PFSK-1 (cell line): ENCODE results near the gene TAF4.

Experiments
- FOXP2 ChIP-seq: optimal IDR thresholded peaks from 2 replicates; pipeline ENCODE3; 2011; ENCODE audit warnings: borderline replicate concordance, control low read depth, inconsistent platforms; ENCODE audit not compliant: insufficient read depth; ENCODE audit errors: extremely low read length, extremely low read depth
- POLR2AphosphoS5 ChIP-seq: IDR thresholded peaks from 2 replicates; pipeline ENCODE4 v1.6.1; 2012; ENCODE audit warnings: low read depth, mild to moderate bottlenecking, control low read depth, low read length, moderate library complexity
- SIN3A ChIP-seq: IDR thresholded peaks from 2 replicates; pipeline ENCODE4 v1.6.1; 2012; ENCODE audit warnings: mild to moderate bottlenecking, low read length, moderate library complexity, borderline replicate concordance; ENCODE audit not compliant: insufficient read depth
- TAF1 ChIP-seq: IDR thresholded peaks from 2 replicates; pipeline ENCODE4 v1.6.1; 2012; ENCODE audit warnings: low read length, control low read depth, borderline replicate concordance; ENCODE audit not compliant: insufficient read depth
- TF ChIP-seq, protein P1 (sequence below), 2 experiments: IDR thresholded peaks; 2 replicates each; pipeline versions ENCODE4 v1.6.1 to v1.8.0; 2011 to 2012; ENCODE audit warnings: low read depth in 2 of 2, low read length in 2 of 2, control low read depth in 1 of 2, inconsistent platforms in 1 of 2, mild to moderate bottlenecking in 1 of 2, moderate library complexity in 1 of 2; ENCODE audit not compliant: insufficient read depth in 1 of 2

Gene TAF4

DNA sequence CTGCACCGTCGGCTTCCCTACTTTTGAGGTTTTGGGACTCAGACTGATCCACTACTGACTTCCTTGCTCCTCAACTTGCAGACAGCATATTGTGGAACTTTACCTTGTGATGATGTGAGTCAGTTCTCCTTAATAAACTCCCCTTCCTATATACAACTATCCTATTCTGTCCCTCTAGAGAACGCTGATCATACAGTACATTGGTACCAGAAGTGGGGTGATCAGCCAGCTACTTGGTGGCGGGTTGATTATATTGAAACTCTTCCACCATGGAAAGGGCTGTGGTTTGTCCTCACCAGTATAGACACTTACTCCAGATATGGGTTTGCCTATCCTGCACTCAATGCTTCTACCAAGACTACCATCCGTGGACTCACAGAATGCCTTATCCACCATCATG, 7.6 kb upstream of the TAF4 start:
- TF ChIP-seq POLR2AphosphoS5 (no peak), TAF1 (no peak), SIN3A (no peak), FOXP2 (no peak)
- TF ChIP-seq, protein P1, sequence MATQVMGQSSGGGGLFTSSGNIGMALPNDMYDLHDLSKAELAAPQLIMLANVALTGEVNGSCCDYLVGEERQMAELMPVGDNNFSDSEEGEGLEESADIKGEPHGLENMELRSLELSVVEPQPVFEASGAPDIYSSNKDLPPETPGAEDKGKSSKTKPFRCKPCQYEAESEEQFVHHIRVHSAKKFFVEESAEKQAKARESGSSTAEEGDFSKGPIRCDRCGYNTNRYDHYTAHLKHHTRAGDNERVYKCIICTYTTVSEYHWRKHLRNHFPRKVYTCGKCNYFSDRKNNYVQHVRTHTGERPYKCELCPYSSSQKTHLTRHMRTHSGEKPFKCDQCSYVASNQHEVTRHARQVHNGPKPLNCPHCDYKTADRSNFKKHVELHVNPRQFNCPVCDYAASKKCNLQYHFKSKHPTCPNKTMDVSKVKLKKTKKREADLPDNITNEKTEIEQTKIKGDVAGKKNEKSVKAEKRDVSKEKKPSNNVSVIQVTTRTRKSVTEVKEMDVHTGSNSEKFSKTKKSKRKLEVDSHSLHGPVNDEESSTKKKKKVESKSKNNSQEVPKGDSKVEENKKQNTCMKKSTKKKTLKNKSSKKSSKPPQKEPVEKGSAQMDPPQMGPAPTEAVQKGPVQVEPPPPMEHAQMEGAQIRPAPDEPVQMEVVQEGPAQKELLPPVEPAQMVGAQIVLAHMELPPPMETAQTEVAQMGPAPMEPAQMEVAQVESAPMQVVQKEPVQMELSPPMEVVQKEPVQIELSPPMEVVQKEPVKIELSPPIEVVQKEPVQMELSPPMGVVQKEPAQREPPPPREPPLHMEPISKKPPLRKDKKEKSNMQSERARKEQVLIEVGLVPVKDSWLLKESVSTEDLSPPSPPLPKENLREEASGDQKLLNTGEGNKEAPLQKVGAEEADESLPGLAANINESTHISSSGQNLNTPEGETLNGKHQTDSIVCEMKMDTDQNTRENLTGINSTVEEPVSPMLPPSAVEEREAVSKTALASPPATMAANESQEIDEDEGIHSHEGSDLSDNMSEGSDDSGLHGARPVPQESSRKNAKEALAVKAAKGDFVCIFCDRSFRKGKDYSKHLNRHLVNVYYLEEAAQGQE (IDR thresholded peaks at IDR 0.05; ENCODE audit: insufficient read depth in 1 of 2, low read depth in 2 of 2, low read length in 2 of 2): no peak

- TF ChIP-seq SIN3A: no peak
- no peak for TF ChIP-seq POLR2AphosphoS5
- no peak for TF ChIP-seq FOXP2
- no peak for TF ChIP-seq TAF1
- TF ChIP-seq, protein P1 (IDR thresholded peaks at IDR 0.05; ENCODE audit: insufficient read depth in 1 of 2, low read depth in 2 of 2, low read length in 2 of 2): no peak
Measured at GRCh38 chr20:62069741-62070216, 4.1 kb upstream of the TAF4 start.

DNA sequence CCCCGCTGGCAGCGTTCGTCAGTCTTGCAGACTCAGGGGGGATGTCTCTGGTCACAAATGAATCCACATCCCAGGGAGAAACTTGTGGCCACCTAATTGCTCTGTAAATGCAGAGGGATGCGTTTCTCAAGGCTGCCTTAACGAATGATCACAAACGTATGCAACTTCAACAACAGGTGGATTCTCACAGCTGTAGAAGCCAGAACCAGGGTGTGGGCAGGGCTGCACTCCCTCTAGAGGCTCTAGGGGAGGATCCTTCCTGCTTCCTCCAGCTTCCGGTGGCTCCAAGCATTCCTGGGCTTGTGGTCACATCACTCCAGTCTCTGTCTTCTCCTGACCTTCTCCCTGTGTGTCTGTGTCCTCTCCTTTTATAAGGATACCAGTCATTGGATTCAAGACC, 3.3 kb upstream of the TAF4 start:
- TF ChIP-seq, protein P1 (IDR thresholded peaks at IDR 0.05; ENCODE audit: insufficient read depth in 1 of 2, low read depth in 2 of 2, low read length in 2 of 2): no peak
- TF ChIP-seq TAF1 (no peak), FOXP2 (no peak), SIN3A (no peak), POLR2AphosphoS5 (no peak)

DNA sequence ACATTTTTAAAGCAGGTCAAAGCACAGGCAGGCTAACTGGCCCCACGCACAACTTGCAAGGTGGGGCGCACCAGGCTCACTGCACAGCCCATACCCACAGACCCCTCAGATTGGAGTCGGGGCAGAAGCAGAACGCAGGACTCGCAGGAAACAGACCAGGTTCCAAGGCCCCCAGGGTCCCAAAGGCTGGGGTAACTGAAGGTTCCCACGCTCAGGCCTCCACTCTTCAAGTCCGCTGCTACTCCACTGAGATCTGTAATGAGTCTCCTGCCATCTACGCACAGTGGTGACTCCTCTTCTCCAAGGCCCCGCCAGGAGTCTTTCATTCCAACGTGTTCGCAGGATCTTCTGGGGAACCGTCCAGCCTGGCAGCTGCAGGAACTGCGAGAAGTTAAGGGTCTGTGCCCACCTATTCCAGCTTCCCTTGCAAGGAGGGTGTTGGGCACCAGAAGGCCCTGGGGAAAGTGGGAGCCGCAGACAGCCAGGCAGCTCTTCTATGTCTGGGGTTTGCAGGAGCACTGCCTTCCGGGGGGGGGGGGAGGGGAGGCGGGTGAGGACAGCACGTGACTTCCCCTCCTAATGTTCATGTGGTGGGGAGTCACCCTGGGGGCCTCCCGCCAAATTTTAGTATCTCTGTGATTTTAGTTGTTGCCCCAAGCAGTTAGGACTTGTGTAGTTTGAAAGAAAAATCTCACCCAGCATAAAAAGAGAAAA, 2.0 kb upstream of the TAF4 start:
- TF ChIP-seq SIN3A: no peak
- TF ChIP-seq, protein P1 (IDR thresholded peaks at IDR 0.05; ENCODE audit: insufficient read depth in 1 of 2, low read depth in 2 of 2, low read length in 2 of 2): no peak
- no peak for TF ChIP-seq TAF1
- TF ChIP-seq FOXP2: no peak
- no peak for TF ChIP-seq POLR2AphosphoS5
